IMR-90 (cell line): Measurements from ENCODE around the gene ATG101. TPM values are rescaled to one million over a fixed set of nuclear protein-coding genes. Genes with fewer than 3 reads are reported as not detected.

Source experiments
- ATAC-seq: fragments of 200-7000 bp; cut with Tn5 transposase; 2 replicates; pipeline ENCODE4 v1.9.1; 2020; ENCODE audit warnings: low read depth, mild to moderate bottlenecking, moderate library complexity
- BruUV-seq: library from RNA; stranded (reverse); fragments of 400-500 nt; replicated peaks from 2 replicates; lab custom pipeline; 2021; lab: Mats Ljungman, UMichigan
- CTCF ChIA-PET: fragments of 300-600 bp; formaldehyde crosslinking; extraction: SDS; loops from one replicate; lab custom pipeline; 2021; ENCODE audit warnings: antibody characterized with exemption; lab: Yijun Ruan, JAX
- POLR2A ChIA-PET: fragments of 300-600 bp; sonication (Branson Sonifier 250); formaldehyde crosslinking; loops from one replicate; lab custom pipeline; 2022; ENCODE audit warnings: antibody characterized with exemption; ENCODE audit not compliant: unreplicated experiment; lab: Charles Lee
- DNase-seq: peaks from one replicate; pipeline ENCODE4 v3.0.0; 2013
- H2AFZ ChIP-seq: replicated peaks from 2 replicates; pipeline ENCODE3; 2013; ENCODE audit warnings: low read length, mild to moderate bottlenecking; ENCODE audit not compliant: poor library complexity
- H2AK5ac ChIP-seq: 2 replicates; pipeline ENCODE4 v1.6.1; 2013; ENCODE audit warnings: low read depth, low read length, inconsistent platforms
- H2AK9ac ChIP-seq: replicated peaks from 2 replicates; pipeline ENCODE3; 2013; ENCODE audit warnings: mild to moderate bottlenecking, low read depth, low read length, moderate library complexity; ENCODE audit not compliant: poor library complexity
- H2BK120ac ChIP-seq: 2 replicates; pipeline ENCODE4 v1.6.1; 2013; ENCODE audit warnings: low read depth, low read length, inconsistent platforms
- H2BK15ac ChIP-seq: 3 replicates; pipeline ENCODE4 v1.6.1; 2013; ENCODE audit warnings: low read depth, low read length, inconsistent platforms
- H2BK20ac ChIP-seq: 2 replicates; pipeline ENCODE4 v1.6.1; 2013; ENCODE audit warnings: low read depth, mild to moderate bottlenecking, inconsistent platforms, low read length, moderate library complexity
- H2BK5ac ChIP-seq: 2 replicates; pipeline ENCODE4 v1.6.1; 2013; ENCODE audit warnings: mild to moderate bottlenecking, low read depth, low read length, inconsistent platforms; ENCODE audit not compliant: poor library complexity, severe bottlenecking
- H3K14ac ChIP-seq: replicated peaks from 2 replicates; pipeline ENCODE4 v1.6.1; 2013; ENCODE audit warnings: low read depth, low read length, inconsistent platforms
- H3K18ac ChIP-seq: 2 replicates; pipeline ENCODE4 v1.6.1; 2013; ENCODE audit warnings: low read depth, low read length, control low read depth
- H3K23ac ChIP-seq: 2 replicates; pipeline ENCODE4 v1.6.1; 2013; ENCODE audit warnings: low read depth, low read length, inconsistent platforms
- H3K27ac ChIP-seq: 2 replicates; pipeline ENCODE4 v1.5.1; 2013; ENCODE audit warnings: mild to moderate bottlenecking, control low read depth, low read length; ENCODE audit not compliant: insufficient read depth
- H3K27me3 ChIP-seq: 2 replicates; pipeline ENCODE4 v1.6.1; 2013; ENCODE audit warnings: low read length; ENCODE audit not compliant: control insufficient read depth, insufficient read depth
- H3K36me3 ChIP-seq: 2 replicates; pipeline ENCODE4 v1.6.1; 2013; ENCODE audit warnings: low read length, mixed read lengths; ENCODE audit not compliant: control insufficient read depth, insufficient read depth
- H3K4ac ChIP-seq: 2 replicates; pipeline ENCODE4 v1.6.1; 2013; ENCODE audit warnings: low read depth, low read length, inconsistent platforms
- H3K4me1 ChIP-seq: 2 replicates; pipeline ENCODE4 v1.6.1; 2013; ENCODE audit warnings: low read length, mixed read lengths; ENCODE audit not compliant: control insufficient read depth, insufficient read depth
- H3K4me2 ChIP-seq: 2 replicates; pipeline ENCODE4 v1.6.1; 2013; ENCODE audit warnings: low read depth, mild to moderate bottlenecking, control low read depth, low read length, moderate library complexity
- H3K4me3 ChIP-seq: 2 replicates; pipeline ENCODE4 v1.5.1; 2013; ENCODE audit warnings: low read depth, mild to moderate bottlenecking, control low read depth, low read length, moderate library complexity; ENCODE audit not compliant: insufficient read depth
- H3K56ac ChIP-seq: 2 replicates; pipeline ENCODE4 v1.6.1; 2013; ENCODE audit warnings: low read length, inconsistent platforms; ENCODE audit not compliant: insufficient read depth; ENCODE audit errors: extremely low read depth
- H3K79me1 ChIP-seq, 2 experiments: 2 replicates each; pipeline ENCODE4 v1.6.1; 2013; ENCODE audit warnings: low read length in 2 of 2, inconsistent platforms in 1 of 2, low read depth in 1 of 2
- H3K9ac ChIP-seq: 2 replicates; pipeline ENCODE4 v1.6.1; 2013; ENCODE audit warnings: low read depth, low read length, control low read depth
- H3K9me1 ChIP-seq: 2 replicates; pipeline ENCODE4 v1.6.1; 2013; ENCODE audit warnings: low read length, inconsistent platforms; ENCODE audit not compliant: insufficient read depth
- H3K9me3 ChIP-seq: 2 replicates; pipeline ENCODE4 v1.6.1; 2013; ENCODE audit warnings: low read length; ENCODE audit not compliant: control insufficient read depth, insufficient read depth
- H4K20me1 ChIP-seq: 2 replicates; pipeline ENCODE4 v1.6.1; 2013; ENCODE audit warnings: low read length, inconsistent platforms; ENCODE audit not compliant: insufficient read depth
- H4K5ac ChIP-seq: 2 replicates; pipeline ENCODE4 v1.6.1; 2013; ENCODE audit warnings: mild to moderate bottlenecking, low read depth, low read length, control low read depth
- H4K8ac ChIP-seq, 2 experiments: 2 replicates each; pipeline ENCODE4 v1.6.1; 2013; ENCODE audit warnings: low read depth in 2 of 2, low read length in 2 of 2, control low read depth in 1 of 2, inconsistent platforms in 1 of 2
- H4K91ac ChIP-seq: 2 replicates; pipeline ENCODE4 v1.6.1; 2013; ENCODE audit warnings: low read depth, low read length, inconsistent platforms; ENCODE audit not compliant: insufficient read depth
- BHLHE40 ChIP-seq: fragments of 150-350 bp; IDR thresholded peaks from 2 replicates; pipeline ENCODE4 v1.6.1; 2016; ENCODE audit warnings: mild to moderate bottlenecking, low read depth, low read length
- CEBPB ChIP-seq: IDR thresholded peaks from 2 replicates; pipeline ENCODE4 v1.6.1; 2012; ENCODE audit warnings: low read depth, low read length, improper control_type of control experiment
- CHD1 ChIP-seq: IDR thresholded peaks from 2 replicates; pipeline ENCODE4 v1.6.1; 2012; ENCODE audit warnings: low read depth, low read length, improper control_type of control experiment
- FOS ChIP-seq: fragments of 150-350 bp; IDR thresholded peaks from 2 replicates; pipeline ENCODE4 v1.6.1; 2016; ENCODE audit warnings: low read depth, low read length
- MAFK ChIP-seq: IDR thresholded peaks from 2 replicates; pipeline ENCODE4 v1.6.1; 2012; ENCODE audit warnings: low read depth, low read length, improper control_type of control experiment
- NFE2L2 ChIP-seq: fragments of 150-350 bp; IDR thresholded peaks from 2 replicates; pipeline ENCODE4 v1.6.1; 2016; ENCODE audit warnings: low read depth, mild to moderate bottlenecking, low read length
- RFX5 ChIP-seq: IDR thresholded peaks from 2 replicates; pipeline ENCODE4 v1.8.0; 2012; ENCODE audit warnings: low read depth, mild to moderate bottlenecking, low read length, moderate library complexity
- WGBS, 2 experiments: methylation state at CpG; one replicate each; pipeline versions ENCODE4 v1.1.5 to v1.1.7; 2013; ENCODE audit warnings: missing lambda C conversion rate in 2 of 2; ENCODE audit not compliant: insufficient read length in 1 of 2; ENCODE audit errors: extremely low coverage in 2 of 2; 5-methylcytosine and 5-hydroxymethylcytosine counted together
- dilution Hi-C: fragments of 300-500 bp; cut with HindIII; formaldehyde crosslinking; loops from one replicate; pipeline ENCODE4 v1.14.3; 2018; ENCODE audit warnings: low sequenced_read_pairs; ENCODE audit not compliant: unreplicated experiment
- in situ Hi-C: fragments of 300-500 bp; cut with MboI; formaldehyde crosslinking; loops from 3 replicates; pipeline ENCODE4 v1.14.3; 2019; ENCODE audit warnings: low sequenced_read_pairs, inconsistent platforms, mixed read lengths
- intact Hi-C: fragments of 100-400 bp; cut with micrococcal nuclease; formaldehyde crosslinking; loops from 2 replicates; pipeline ENCODE4 v1.10.0; 2022
- polyA plus RNA-seq, 3 experiments: library from polyadenylated mRNA; depleted of rRNA; stranded (reverse); fragments of >200 nt; gene quantifications; 2 replicates each; pipeline ENCODE4 v1.2.3, GENCODE V29; 2012; ENCODE audit warnings: low replicate concordance in 1 of 3
- total RNA-seq: library from RNA; depleted of rRNA; stranded (reverse); fragments of >200 nt; gene quantifications from 2 replicates; pipeline ENCODE4 v1.2.3, GENCODE V29; 2012
- TF ChIP-seq, protein P1 (sequence below): conservative IDR thresholded peaks from 2 replicates; pipeline ENCODE4 v1.5.1; 2012; ENCODE audit warnings: mild to moderate bottlenecking, low read depth, low read length, improper control_type of control experiment
- TF ChIP-seq, protein P2 (sequence below): fragments of 150-350 bp; IDR thresholded peaks from 2 replicates; pipeline ENCODE4 v1.6.1; 2017; ENCODE audit warnings: mild to moderate bottlenecking, antibody characterized with exemption, low read length, low read depth
- TF ChIP-seq, protein P3 (sequence below): fragments of 150-350 bp; IDR thresholded peaks from 2 replicates; pipeline ENCODE4 v1.6.1; 2016; ENCODE audit warnings: low read depth, mild to moderate bottlenecking, low read length, moderate library complexity, borderline replicate concordance

ATG101 gene
- total and polyA plus RNA-seq, 2 of the 4 experiments (the other 2 are of a cell fraction), result 93.9 to 167 TPM

DNA sequence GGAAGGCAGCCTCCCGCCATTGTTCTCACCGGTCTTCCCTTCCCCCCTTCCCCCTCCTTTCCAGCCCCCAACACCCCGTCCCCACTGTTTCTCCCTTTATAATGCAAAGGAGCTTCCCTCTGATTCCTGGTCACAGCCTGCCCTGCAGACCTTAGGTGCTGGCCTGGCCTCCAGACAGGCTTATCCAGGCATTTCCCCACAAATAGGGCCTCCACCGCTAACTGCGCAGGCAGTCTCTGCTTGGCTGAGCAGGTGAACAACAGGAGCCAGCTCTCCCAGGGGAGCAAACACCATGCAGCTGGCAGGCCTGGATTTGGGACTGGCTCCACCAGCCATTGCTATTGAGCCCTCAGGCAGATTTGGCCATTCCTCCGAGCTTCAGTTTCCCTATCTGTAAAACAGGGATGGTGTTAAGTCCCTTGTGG, 55.7 kb downstream of the ATG101 start:
- no peak overlapping the region for H2BK15ac ChIP-seq
- no peaks in the 10 kb centered on the region for H3K36me3 ChIP-seq
- no peak overlapping the region for H3K27ac ChIP-seq
- H4K91ac ChIP-seq, result no peak overlapping the region
- 81% methylated on average over 2 of the region's 6 CpGs; no CpG with 5 or more reads in 1 of the 2 experiments for WGBS, 2 experiments
- ChIA-PET CTCF (interaction anchor here (0.9 to 3.1 kb wide), 4 partner anchors 18 to 122 kb away, joined by 3 to 17 read pairs (median 9); no protein-coding TSS in a partner anchor), POLR2A (no interaction called here)
- no peaks in the 10 kb centered on the region; the same call in 1 of the 2 replicates for H3K9me1 ChIP-seq
- H4K5ac ChIP-seq, result no peak overlapping the region
- dilution Hi-C loops (no loop called here), in situ Hi-C loops (no loop called here), intact Hi-C loops (no loop called here)
- H2AK9ac ChIP-seq, result no peak overlapping the region
- peaks cover 5% of the 10 kb centered on the region; the same call in 1 of the 2 replicates for H3K27me3 ChIP-seq
- H3K79me1 ChIP-seq, result no peaks in the 10 kb centered on the region
- no peak overlapping the region for H3K4me3 ChIP-seq
- H2BK20ac ChIP-seq, result no peak overlapping the region
- H3K14ac ChIP-seq, result no peak overlapping the region
- H2AFZ ChIP-seq, result no peak overlapping the region
- no peak overlapping the region for H3K4ac ChIP-seq
- TF ChIP-seq BHLHE40, result no peak
- no peak for TF ChIP-seq MAFK
- no peak for TF ChIP-seq CEBPB
- TF ChIP-seq, protein P1, sequence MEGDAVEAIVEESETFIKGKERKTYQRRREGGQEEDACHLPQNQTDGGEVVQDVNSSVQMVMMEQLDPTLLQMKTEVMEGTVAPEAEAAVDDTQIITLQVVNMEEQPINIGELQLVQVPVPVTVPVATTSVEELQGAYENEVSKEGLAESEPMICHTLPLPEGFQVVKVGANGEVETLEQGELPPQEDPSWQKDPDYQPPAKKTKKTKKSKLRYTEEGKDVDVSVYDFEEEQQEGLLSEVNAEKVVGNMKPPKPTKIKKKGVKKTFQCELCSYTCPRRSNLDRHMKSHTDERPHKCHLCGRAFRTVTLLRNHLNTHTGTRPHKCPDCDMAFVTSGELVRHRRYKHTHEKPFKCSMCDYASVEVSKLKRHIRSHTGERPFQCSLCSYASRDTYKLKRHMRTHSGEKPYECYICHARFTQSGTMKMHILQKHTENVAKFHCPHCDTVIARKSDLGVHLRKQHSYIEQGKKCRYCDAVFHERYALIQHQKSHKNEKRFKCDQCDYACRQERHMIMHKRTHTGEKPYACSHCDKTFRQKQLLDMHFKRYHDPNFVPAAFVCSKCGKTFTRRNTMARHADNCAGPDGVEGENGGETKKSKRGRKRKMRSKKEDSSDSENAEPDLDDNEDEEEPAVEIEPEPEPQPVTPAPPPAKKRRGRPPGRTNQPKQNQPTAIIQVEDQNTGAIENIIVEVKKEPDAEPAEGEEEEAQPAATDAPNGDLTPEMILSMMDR, result no peak
- no peak for TF ChIP-seq RFX5
- TF ChIP-seq, protein P2, sequence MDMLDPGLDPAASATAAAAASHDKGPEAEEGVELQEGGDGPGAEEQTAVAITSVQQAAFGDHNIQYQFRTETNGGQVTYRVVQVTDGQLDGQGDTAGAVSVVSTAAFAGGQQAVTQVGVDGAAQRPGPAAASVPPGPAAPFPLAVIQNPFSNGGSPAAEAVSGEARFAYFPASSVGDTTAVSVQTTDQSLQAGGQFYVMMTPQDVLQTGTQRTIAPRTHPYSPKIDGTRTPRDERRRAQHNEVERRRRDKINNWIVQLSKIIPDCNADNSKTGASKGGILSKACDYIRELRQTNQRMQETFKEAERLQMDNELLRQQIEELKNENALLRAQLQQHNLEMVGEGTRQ, result no peak
- TF ChIP-seq FOS, result no peak
- no peak for TF ChIP-seq CHD1
- TF ChIP-seq NFE2L2, result no peak
- TF ChIP-seq, protein P3, sequence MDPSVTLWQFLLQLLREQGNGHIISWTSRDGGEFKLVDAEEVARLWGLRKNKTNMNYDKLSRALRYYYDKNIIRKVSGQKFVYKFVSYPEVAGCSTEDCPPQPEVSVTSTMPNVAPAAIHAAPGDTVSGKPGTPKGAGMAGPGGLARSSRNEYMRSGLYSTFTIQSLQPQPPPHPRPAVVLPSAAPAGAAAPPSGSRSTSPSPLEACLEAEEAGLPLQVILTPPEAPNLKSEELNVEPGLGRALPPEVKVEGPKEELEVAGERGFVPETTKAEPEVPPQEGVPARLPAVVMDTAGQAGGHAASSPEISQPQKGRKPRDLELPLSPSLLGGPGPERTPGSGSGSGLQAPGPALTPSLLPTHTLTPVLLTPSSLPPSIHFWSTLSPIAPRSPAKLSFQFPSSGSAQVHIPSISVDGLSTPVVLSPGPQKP, result no peak
- H4K8ac ChIP-seq, result no peak overlapping the region
- no peak overlapping the region for H2AK5ac ChIP-seq
- H3K9ac ChIP-seq, result no peak overlapping the region
- H3K4me1 ChIP-seq, result no peaks in the 10 kb centered on the region
- no peak overlapping the region for H3K23ac ChIP-seq
- no peaks in the 10 kb centered on the region for H3K9me3 ChIP-seq
- no peak overlapping the region for H2BK5ac ChIP-seq
- DNase-seq (no peak), ATAC-seq (no peak)
- no peak overlapping the region for H3K18ac ChIP-seq
- H4K20me1 ChIP-seq, result no peaks in the 10 kb centered on the region
- no peak overlapping the region for H3K56ac ChIP-seq
- BruUV-seq, result no TSS peak
- H2BK120ac ChIP-seq, result no peak overlapping the region
- H3K4me2 ChIP-seq, result no peak overlapping the region
